GM19463 (cell line): Measurements from ENCODE around the gene BTD.
"Not testable (repeated sequence)": the region's sequence is repeated elsewhere in the genome, so short reads cannot be mapped to it uniquely, and the experiment has no call there.

Experiments
- ATAC-seq: cut with Tn5 transposase; IDR thresholded peaks from one replicate; pipeline ENCODE4 v1.9.1; 2021; ENCODE audit warnings: mild to moderate bottlenecking, moderate library complexity; ENCODE audit not compliant: unreplicated experiment

Gene BTD

GRCh38 chr3:15602816-15603215 lies 1.3 kb downstream of the BTD start:
- ATAC-seq = not testable (repeated sequence)

- ATAC-seq = not testable (repeated sequence)
These were observed 3.0 kb downstream of the BTD start for GRCh38 chr3:15604584-15604983.

- no peak for ATAC-seq
These were observed 4.9 kb downstream of the BTD start for GRCh38 chr3:15606434-15606891.

- no peak for ATAC-seq
These were observed 8.7 kb downstream of the BTD start for GRCh38 chr3:15610082-15610759.

- no peak for ATAC-seq
These were observed 9.5 kb downstream of the BTD start for GRCh38 chr3:15611018-15611417.

- ATAC-seq = no peak
These were observed 10.5 kb downstream of the BTD start for GRCh38 chr3:15612001-15612400.

- no peak for ATAC-seq
These were observed 13.4 kb downstream of the BTD start for GRCh38 chr3:15614958-15615357.

- ATAC-seq = no peak
These were observed 14.5 kb downstream of the BTD start for GRCh38 chr3:15616053-15616452.

- ATAC-seq = not testable (repeated sequence)
These were observed 18.3 kb downstream of the BTD start for GRCh38 chr3:15619659-15620464.

GRCh38 chr3:15623535-15624440 lies 22.2 kb downstream of the BTD start:
- ATAC-seq = no peak

- ATAC-seq = no peak
These were observed 27.4 kb downstream of the BTD start for GRCh38 chr3:15628967-15629366.

GRCh38 chr3:15629860-15630597 lies 28.5 kb downstream of the BTD start:
- ATAC-seq = peak; percentile 95

- ATAC-seq = peak; percentile 53
These were observed 29.3 kb downstream of the BTD start for GRCh38 chr3:15630646-15631350.

- no peak for ATAC-seq
These were observed 30.1 kb downstream of the BTD start for GRCh38 chr3:15631426-15632211.

- no peak for ATAC-seq
These were observed 30.7 kb downstream of the BTD start for GRCh38 chr3:15632212-15632580.

- no peak for ATAC-seq
These were observed 31.6 kb downstream of the BTD start for GRCh38 chr3:15633159-15633558.

GRCh38 chr3:15633766-15634598 lies 32.4 kb downstream of the BTD start:
- ATAC-seq = no peak

- no peak for ATAC-seq
These were observed 33.1 kb downstream of the BTD start for GRCh38 chr3:15634671-15635070.
